SW 1271 (cell line): ENCODE data around the gene GDPD5.

Experiments used
- DNase-seq, 2 experiments: peaks; one replicate each; lab custom pipeline; 2025; lab: John Stamatoyannopoulos, UW

Gene GDPD5

DNA sequence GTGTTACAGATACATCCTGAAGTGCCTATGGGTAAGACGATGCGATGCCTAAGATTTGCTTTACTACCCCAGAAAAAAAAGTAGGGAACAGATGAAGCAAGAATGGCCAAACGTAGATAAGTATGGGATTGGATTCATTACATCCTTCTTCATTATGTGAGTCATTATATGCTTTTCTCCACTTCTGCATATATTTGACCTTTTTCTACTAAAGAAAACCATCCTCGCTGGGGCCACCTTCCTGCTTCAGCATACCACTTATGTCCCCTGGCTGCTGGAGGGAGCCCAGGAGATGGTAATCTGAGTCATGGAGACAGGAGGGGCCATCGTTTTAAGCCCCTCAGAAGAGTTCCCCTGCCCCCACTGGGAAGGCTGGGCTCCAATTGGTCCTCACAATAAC is 78.3 kb downstream of the GDPD5 start:
- DNase-seq = no peak

- DNase-seq = peak in 1 of 2 experiments; percentile 47
Measured at GRCh38 chr11:75445315-75445953, 80.3 kb downstream of the GDPD5 start.

DNA sequence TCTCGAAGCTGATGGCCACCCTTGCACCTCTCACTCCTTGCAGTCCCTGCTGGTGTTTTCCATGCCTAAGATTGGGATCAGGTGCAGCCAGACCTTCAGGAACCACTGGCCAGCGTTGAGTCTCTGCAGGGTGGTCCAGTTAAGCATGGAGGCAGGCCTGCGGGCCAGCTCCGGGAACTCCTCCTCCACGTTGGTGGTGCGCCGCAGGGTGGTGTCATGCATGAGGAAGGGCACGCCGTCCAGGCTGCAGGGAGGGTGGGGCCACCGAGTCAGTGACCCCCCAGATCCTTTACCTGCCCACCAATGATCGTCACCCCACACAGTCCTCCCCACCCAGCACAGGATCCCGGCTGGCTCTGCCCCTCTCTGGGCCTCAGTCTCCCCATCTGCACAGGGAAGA is 82.7 kb downstream of the GDPD5 start:
- DNase-seq = no peak

DNA sequence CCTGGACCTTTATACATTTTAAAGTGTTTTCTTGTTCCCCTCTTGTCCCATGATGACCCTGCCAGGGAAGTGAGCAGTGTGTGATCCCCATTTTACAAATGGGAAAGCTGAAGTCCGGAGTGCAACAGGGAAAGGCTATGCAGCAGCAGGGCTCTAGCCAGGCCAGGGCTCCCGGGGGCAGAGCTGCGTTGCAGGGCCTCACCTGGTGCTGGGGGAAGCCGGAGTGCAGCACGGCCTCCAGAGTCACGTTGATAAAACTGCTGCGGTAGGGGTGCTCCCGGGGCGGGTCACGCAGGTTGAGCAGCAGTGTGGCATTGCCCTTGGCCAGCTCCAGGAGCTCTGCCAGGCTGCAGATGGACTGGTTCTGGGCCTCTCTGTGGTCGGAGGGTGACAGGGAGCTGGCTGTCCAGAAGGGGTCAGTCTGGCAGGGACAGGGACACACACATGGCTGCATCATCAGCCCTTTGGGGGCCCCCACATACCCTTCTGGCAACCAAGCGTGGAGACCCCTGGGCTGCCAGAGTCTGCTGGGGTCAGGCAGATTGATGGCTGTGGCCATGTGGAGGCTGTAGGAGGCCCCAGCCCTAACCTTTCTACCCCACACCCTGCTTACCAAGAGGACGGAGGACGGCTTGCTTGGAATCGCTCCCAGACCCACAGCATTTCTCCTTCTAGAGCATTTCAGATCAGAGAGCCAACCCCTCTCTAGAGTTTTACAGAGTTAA is 83.4 kb downstream of the GDPD5 start:
- DNase-seq = no peak

GRCh38 chr11:75441804-75442132 is 84.0 kb downstream of the GDPD5 start:
- DNase-seq = no peak

DNA sequence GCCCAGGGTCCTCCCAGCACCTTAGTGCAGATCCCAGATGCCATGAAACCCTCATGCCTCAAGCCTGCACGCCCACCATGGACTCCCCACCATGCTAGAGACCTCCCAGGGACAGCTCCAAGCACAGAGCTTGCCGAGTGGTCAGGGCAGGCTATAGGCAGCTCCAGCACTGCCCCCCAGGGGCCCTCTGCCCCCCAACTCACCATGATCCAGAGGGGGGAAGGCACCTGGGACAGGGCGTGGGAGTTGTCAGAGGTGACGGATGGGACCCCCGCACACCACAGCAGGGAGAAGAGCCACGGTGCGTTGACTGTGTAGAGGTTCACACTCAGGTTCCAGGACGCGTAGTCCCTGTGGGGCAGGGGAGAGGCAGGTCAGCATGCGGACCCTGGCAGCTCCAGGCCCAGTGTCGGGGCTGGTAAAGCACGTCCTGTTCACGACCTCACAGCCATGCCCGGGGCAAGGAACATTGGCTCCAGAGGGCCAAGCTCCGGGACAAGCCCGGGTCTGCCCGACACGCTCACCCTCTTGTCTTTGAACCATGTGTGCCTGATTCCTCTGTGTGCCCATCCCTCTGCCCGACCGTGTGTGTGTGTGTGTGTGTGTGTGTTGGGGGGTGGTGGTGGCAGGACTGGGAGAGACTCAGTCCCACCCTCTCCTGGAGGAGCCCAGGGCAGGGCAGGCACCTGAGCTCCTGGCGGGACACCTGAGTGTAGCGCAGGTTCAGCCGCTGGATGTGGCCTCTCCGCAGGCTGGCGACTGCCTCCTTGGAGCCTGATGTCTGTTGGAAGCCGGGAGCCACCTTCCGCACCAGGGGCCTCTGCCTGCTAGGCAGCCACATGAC is 84.6 kb downstream of the GDPD5 start:
- no peak for DNase-seq

- DNase-seq = no peak
Measured at GRCh38 chr11:75439495-75440120, 86.1 kb downstream of the GDPD5 start.

DNA sequence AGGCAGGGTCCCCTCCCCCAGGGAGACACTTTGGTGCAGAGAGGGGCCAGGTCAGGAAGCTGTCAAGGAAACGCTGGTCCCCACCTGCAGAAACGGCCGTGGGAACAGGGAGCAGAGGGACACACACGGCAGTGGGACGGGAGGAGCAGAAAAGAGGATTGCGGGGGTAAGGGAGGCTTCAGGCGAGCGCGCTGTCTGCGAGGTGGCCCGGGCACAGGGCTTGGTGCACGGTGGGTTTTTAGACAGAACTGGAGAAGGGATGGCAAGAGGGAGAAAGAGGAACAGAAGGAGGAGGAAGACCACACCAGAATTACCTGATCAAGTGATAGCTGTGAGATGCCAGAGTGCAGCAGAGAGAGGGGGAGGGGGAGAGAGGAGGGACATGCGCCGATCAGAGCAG is 86.7 kb downstream of the GDPD5 start:
- DNase-seq = no peak

GRCh38 chr11:75437966-75438659 is 87.6 kb downstream of the GDPD5 start:
- no peak for DNase-seq

DNA sequence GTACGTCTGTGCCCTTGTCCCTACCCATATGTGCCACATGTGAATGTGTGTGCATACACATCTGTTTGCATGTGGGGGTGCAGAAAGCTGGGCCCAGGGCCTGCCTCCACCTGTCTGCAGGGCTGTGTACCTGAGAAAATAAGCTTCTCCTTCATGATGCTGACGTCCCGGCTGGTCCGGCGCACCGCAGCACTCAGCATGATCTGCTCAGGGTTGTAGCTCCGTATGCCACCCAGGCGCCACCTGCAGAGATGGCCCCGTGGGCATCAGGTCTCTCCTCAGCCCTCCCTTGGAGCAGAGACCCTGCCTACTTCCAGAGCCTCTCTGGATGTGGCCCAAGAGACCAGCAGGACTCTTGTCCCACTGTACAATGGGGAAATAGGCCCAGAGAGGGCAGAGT is 88.9 kb downstream of the GDPD5 start:
- DNase-seq = no peak

- DNase-seq = no peak
Measured at GRCh38 chr11:75435571-75435925, 90.2 kb downstream of the GDPD5 start.

DNA sequence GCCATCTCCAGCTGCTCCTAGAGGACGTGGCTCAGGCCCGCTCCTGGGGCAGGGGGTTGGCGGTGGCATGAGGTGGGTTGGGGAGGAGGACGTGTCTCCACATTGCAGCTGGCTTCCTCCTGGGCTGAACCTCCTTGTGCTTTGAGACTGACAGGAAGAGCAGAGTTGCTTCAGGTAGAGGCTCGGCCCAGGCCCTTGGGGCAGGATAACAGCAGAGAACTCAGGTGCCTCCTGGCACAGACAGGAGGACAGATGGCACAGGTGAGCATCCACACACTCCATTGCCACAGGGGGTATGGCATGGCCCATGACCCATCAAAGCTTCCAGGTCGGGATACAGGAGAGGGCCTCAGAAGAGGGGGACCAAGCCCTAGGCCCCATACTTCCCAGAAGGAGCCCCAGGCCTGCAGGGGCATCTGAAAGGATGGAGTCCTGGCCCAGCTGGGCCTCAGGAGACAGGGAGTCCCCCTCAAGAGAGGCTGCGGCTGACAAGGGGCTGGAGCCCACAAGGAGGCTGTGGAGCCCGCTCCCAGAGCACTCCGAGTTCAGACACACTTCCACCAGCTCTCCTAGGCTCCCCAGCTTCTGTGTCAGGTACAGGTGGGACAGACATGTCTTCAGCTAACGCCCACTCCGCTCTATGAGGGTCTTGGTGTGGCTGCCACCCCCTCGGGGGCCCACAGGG is 90.7 kb downstream of the GDPD5 start:
- no peak for DNase-seq

DNA sequence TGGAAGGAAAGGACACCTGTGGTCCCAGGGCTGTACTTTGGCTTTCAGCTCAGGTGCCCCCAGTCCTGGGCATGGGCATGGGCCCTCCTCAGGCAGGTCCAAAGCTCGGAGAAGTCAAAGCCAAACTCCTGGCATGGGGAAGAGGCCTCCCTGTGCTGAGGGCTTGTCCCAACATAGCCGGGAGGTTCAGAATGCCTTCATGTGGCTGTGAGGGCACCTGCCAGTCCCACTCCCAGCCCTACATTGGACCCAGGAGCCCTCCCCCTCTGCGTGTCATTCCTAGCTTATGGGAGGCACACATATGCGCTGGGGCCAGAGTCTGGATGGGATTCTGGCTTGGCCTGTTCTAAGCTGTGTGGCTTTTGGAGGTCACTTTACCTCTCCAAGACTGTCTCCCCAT is 91.7 kb downstream of the GDPD5 start:
- no peak for DNase-seq

DNA sequence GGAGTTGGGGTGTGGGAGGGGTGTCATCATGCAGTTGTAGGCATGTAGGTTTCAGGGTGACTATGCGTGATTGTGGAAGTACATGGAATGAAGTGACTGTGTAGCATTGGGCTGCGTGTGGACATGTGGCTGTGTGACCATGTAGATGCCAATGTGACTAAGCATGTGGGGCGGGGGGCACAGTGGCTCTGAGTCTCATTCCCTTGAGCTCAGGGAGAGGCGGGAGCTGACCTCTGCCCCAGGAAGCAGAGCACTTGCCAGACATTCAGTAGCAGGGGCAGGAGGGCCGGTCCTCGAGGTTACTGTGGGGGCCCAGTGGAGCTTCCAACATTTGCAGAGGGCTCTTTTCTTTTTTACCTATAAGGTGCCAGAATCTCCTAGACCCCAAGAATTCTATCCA is 92.3 kb downstream of the GDPD5 start:
- DNase-seq = no peak

DNA sequence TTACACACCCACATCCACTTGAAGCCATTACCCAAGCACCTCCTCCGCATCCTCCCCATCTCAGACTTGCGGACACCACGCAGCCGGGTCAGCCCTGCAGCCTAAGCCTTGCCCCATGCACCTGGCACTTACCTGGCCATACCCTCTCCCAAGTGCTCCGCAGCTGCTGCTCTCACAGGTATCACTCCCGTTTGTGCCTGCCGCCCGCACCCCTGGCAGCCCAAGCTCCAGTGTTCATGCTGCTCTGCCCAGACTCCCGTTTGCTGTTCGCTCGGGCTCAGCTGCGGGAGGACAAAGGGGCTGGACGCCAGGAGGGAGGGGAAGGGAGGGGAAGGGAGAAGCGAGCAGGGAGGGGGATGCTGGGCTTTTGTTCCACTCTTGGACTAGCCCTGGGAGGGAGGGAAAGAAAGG is 92.8 kb downstream of the GDPD5 start, which contains the start of gene KLHL35:
Gene KLHL35 (minus strand): TSS at position 293 of the 411 bp plus-strand sequence. CDS start 2,574 bp downstream, outside the sequence.
- DNase-seq = no peak

DNA sequence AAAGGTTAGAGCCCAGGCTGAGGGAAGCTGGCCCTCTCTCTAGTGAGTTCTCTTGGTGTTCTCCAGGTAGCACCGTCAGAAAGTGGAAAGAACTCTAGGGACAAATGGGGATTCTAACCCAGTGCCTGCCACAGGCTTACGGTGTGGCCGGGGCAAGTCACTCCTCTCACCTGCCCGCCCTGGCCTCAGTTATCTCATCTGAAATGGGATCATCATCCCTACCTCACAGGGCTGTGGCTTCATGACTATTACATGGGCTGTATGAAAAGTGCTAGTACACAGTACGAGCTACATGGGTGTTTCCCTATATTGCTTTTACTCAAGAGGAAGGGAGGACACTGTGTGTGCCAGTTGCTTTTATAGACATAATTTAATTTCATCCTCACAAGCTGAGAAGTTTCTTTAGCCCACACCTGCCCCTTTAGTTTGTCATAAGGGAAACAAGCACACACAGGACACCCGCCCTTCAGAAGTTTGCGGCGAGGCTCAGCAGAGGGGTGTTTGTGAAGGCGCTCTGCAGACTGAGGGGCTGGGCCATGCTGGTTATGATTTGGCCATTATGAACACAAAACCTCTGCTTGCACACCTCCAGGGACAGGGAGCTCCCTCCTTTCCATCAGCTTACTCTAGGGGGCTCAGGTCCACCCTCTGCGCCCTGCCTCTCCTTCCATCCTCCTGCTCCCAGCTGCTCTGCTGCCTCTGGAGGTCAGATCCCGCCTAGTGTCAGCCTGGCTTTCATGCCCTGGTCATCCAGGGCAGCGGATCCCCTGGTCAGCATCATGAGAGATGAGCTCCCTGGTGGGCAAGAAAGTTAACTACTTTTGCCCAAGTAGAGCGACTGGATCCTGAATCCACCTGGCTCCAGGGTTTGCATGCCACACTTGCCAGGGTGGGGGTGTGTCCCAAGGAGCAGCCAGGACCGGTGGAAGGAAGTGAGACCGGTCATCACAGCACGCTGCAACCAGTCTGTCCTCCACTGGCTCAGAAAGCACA is 93.9 kb downstream of the GDPD5 start:
- DNase-seq = no peak

DNA sequence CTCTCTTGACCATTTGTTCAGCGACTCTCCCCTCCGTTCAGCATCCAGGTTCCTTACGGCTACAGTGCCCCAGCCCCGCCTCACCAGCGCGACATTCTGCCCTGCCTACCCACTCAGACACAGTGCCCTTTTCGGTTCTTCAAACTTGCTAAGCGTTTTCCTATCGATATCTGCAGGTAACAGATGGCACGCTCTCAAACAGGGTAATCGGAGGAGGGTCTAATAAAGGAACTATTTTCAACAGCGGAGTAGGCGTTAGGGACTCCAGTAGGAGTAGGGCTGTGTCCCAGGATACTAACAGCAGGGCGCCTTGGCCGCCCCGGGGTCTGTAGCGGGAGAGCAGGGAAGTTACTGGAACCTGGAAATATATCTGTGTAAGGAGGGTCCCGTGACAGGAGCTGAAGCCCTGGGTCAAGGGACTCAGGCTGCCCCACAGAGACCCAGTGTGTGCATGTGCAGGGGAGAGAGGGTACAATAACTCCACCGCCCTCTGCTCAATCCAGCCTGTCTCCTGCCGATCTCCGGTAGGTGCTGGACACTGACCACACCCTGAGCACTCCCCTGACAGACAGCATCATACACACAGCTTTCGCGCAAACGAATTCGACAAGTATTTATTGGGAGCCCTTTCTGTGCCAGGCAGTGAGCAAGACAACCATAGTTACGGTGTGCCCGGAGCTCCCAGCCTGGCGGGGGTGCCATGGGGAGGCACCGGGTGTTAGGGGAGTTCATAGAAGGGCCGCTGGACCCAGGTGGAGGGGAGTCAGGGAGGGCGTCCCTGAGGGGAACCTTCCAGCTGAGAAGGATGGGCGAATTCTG is 94.8 kb downstream of the GDPD5 start:
- DNase-seq = no peak

GRCh38 chr11:75429902-75430713 is 95.6 kb downstream of the GDPD5 start:
- DNase-seq = peak; percentile 62 to 78

GRCh38 chr11:75429641-75429901 is 96.2 kb downstream of the GDPD5 start:
- no peak for DNase-seq
